Measurements from ENCODE around the gene AGR2.

GRCh38 chr7:16826060-16826459 is 21.3 kb upstream of the AGR2 start:
- no peak for TF ChIP-seq EZH2 (IDR thresholded peaks at IDR 0.05; ENCODE audit: borderline replicate concordance)
- TF ChIP-seq CTCF (IDR thresholded peaks at IDR 0.05; ENCODE audit: poor library complexity) = no peak
- no peak for TF ChIP-seq EZH2phosphoT487 (IDR thresholded peaks at IDR 0.05; ENCODE audit: low read depth, severe bottlenecking, unreplicated experiment)

Measured in hepatocyte (in vitro differentiated cells).